OCI-LY1 (cell line): ENCODE data around the gene HPS6.
A peak's percentile ranks its signal among the peaks of the same experiment; 100 is the strongest.

ENCODE experiments used
- H2AFZ ChIP-seq: fragments of 200-600 bp; sonication (generic), shearing (Covaris generic); 2 replicates; pipeline ENCODE4 v1.6.0; 2014; ENCODE audit warnings: antibody characterized with exemption, mild to moderate bottlenecking, low read length
- H3F3A ChIP-seq: fragments of 200-600 bp; sonication (generic), shearing (Covaris generic); 2 replicates; pipeline ENCODE4 v1.6.0; 2014; ENCODE audit warnings: mild to moderate bottlenecking, antibody characterized with exemption, low read length, moderate library complexity; ENCODE audit not compliant: insufficient read depth
- H3K27ac ChIP-seq: fragments of 200-600 bp; sonication (generic); 2 replicates; pipeline ENCODE4 v1.5.1; 2014; ENCODE audit warnings: low read length, mixed run types, mild to moderate bottlenecking, low read depth; ENCODE audit not compliant: poor library complexity, severe bottlenecking
- H3K27me3 ChIP-seq: fragments of 200-600 bp; sonication (generic); 2 replicates; pipeline ENCODE4 v1.6.0; 2014; ENCODE audit warnings: antibody characterized with exemption, mild to moderate bottlenecking, low read length, moderate library complexity; ENCODE audit not compliant: insufficient read depth
- H3K36me3 ChIP-seq: fragments of 200-600 bp; sonication (generic); 2 replicates; pipeline ENCODE4 v1.6.1; 2014; ENCODE audit warnings: mild to moderate bottlenecking, antibody characterized with exemption, low read length, moderate library complexity, mixed read lengths; ENCODE audit not compliant: insufficient read depth
- H3K4me1 ChIP-seq: fragments of 200-600 bp; sonication (generic); 2 replicates; pipeline ENCODE4 v1.5.1; 2014; ENCODE audit warnings: mild to moderate bottlenecking, low read length, moderate library complexity; ENCODE audit not compliant: insufficient read depth, severe bottlenecking
- H3K4me2 ChIP-seq: fragments of 200-600 bp; sonication (generic), shearing (Covaris generic); 2 replicates; pipeline ENCODE4 v1.6.1; 2014; ENCODE audit warnings: low read length
- H3K4me3 ChIP-seq: fragments of 200-600 bp; sonication (generic); 2 replicates; pipeline ENCODE4 v1.5.1; 2014; ENCODE audit warnings: low read length, low read depth, mild to moderate bottlenecking, mixed read lengths; ENCODE audit not compliant: poor library complexity, severe bottlenecking
- H3K79me2 ChIP-seq: fragments of 200-600 bp; shearing (Covaris generic); 2 replicates; pipeline ENCODE4 v1.6.1; 2016; ENCODE audit warnings: mixed run types, low read length, mixed read lengths; ENCODE audit not compliant: insufficient read depth
- H3K9ac ChIP-seq: fragments of 200-600 bp; sonication (generic), shearing (Covaris generic); 2 replicates; pipeline ENCODE4 v1.6.1; 2014; ENCODE audit warnings: mild to moderate bottlenecking, low read length, mixed read lengths
- H3K9me2 ChIP-seq: fragments of 200-600 bp; sonication (generic), shearing (Covaris generic); 2 replicates; pipeline ENCODE4 v1.6.1; 2014; ENCODE audit warnings: low read depth, mild to moderate bottlenecking, low read length, mixed read lengths
- H3K9me3 ChIP-seq: fragments of 200-600 bp; shearing (Covaris generic); 2 replicates; pipeline ENCODE4 v1.6.1; 2014; ENCODE audit warnings: low read length, mixed read lengths
- H4K20me1 ChIP-seq: fragments of 200-600 bp; sonication (generic), shearing (Covaris generic); 2 replicates; pipeline ENCODE4 v1.6.0; 2016; ENCODE audit warnings: mild to moderate bottlenecking, low read length; ENCODE audit not compliant: insufficient read depth
- CTCF ChIP-seq: fragments of 200-600 bp; sonication (generic), shearing (Covaris generic); IDR thresholded peaks from 2 replicates; pipeline ENCODE4 v1.5.1; 2017; ENCODE audit warnings: mild to moderate bottlenecking, antibody characterized with exemption, low read length, moderate library complexity, mixed read lengths
- EZH2 ChIP-seq: fragments of 200-600 bp; sonication (generic), shearing (Covaris generic); IDR thresholded peaks from 2 replicates; pipeline ENCODE4 v1.8.0; 2017; ENCODE audit warnings: borderline replicate concordance, mixed run types, mild to moderate bottlenecking, antibody characterized with exemption, low read length, moderate library complexity, mixed read lengths

HPS6 gene

GRCh38 chr10:102111276-102111675 is 46.1 kb downstream of the HPS6 start:
- H3K4me3 ChIP-seq: no peak overlapping the region
- no peaks in the 10 kb centered on the region for H4K20me1 ChIP-seq
- H3K79me2 ChIP-seq: peaks cover 18% of the 10 kb centered on the region
- no peaks in the 10 kb centered on the region for H3K9me3 ChIP-seq
- no peak overlapping the region for H2AFZ ChIP-seq
- H3F3A ChIP-seq: no peaks in the 10 kb centered on the region
- H3K9ac ChIP-seq: no peak overlapping the region
- H3K4me1 ChIP-seq: peaks cover 29% of the 10 kb centered on the region
- TF ChIP-seq CTCF (no peak), EZH2 (no peak)
- peaks cover 34% of the 10 kb centered on the region for H3K36me3 ChIP-seq
- no peak overlapping the region for H3K27ac ChIP-seq
- no peaks in the 10 kb centered on the region for H3K9me2 ChIP-seq
- H3K4me2 ChIP-seq: no peak overlapping the region
- H3K27me3 ChIP-seq: no peaks in the 10 kb centered on the region

- Histone ChIP-seq H3K4me2 (peak overlapping the region; percentile 92; the same call in 1 of the 2 replicates), H3K9me3 (no peaks in the 10 kb centered on the region), H3K27me3 (no peaks in the 10 kb centered on the region), H2AFZ (no peak overlapping the region), H3K4me1 (peaks cover 37% of the 10 kb centered on the region), H3K9me2 (no peaks in the 10 kb centered on the region), H4K20me1 (no peaks in the 10 kb centered on the region), H3K79me2 (peaks cover 18% of the 10 kb centered on the region), H3K9ac (no peak overlapping the region; the same call in 1 of the 2 replicates), H3K27ac (no peak overlapping the region), H3K36me3 (peaks cover 34% of the 10 kb centered on the region), H3F3A (no peaks in the 10 kb centered on the region), H3K4me3 (no peak overlapping the region)
- no peak for TF ChIP-seq EZH2
- TF ChIP-seq CTCF: peak; percentile 14; the same call in 1 of the 2 replicates
Measured at GRCh38 chr10:102112210-102112817, 47.2 kb downstream of the HPS6 start.

DNA sequence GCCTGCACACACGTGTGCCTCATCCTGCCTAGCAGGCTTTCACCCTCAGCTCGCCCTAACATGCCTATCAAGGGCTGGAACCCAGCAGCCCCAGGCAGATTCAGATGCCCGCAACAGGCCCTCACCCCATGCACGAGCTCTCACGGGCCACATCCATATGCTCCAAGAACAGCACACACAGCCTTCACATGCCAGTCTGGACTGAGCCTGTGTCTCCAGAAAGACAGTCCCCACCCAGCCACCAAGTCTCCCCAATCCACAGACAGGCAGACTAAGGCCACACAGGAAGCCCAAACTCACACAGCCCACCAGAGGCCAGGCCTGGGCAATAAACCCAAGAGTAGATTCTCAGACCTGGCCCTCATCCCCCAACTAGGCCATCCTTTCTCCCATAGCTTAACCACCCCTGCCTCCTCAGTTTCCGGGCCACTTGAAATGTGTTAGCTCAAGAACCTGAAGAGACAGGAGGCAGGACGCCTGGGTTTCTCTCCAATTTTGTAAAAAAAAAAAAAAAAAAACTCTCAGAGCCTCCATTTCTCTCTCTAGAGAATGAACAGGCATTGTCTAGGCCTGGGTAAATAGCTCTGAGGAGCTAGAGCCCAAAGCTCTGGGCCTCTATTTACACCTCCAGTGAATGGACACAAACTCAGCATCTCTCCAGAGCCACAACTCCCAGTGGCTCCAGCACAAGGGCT is 48.3 kb downstream of the HPS6 start:
- H3K4me3 ChIP-seq: peak overlapping the region; percentile 76
- H3K9me2 ChIP-seq: no peaks in the 10 kb centered on the region
- peak overlapping the region; percentile 92 for H3K4me2 ChIP-seq
- no peaks in the 10 kb centered on the region for H3K9me3 ChIP-seq
- no peaks in the 10 kb centered on the region for H3K27me3 ChIP-seq
- peak overlapping the region; percentile 82 for H3K9ac ChIP-seq
- H3F3A ChIP-seq: no peaks in the 10 kb centered on the region
- no peak overlapping the region for H2AFZ ChIP-seq
- no peaks in the 10 kb centered on the region for H4K20me1 ChIP-seq
- H3K27ac ChIP-seq: peak overlapping the region; percentile 28
- H3K79me2 ChIP-seq: peaks cover 18% of the 10 kb centered on the region
- TF ChIP-seq EZH2 (no peak), CTCF (no peak)
- peaks cover 29% of the 10 kb centered on the region for H3K36me3 ChIP-seq
- peaks cover 48% of the 10 kb centered on the region for H3K4me1 ChIP-seq
